Measurements from ENCODE around the gene PKNOX1. TPM values are rescaled to one million over a fixed set of nuclear protein-coding genes. Genes with fewer than 3 reads are reported as not detected.

PKNOX1 gene
- total and polyA plus RNA-seq, 9 of the 15 experiments (the other 6 are each of a cell fraction or from before 2014, with no cell fraction given): 8.8 to 25.9 (median 13.2) TPM

DNA sequence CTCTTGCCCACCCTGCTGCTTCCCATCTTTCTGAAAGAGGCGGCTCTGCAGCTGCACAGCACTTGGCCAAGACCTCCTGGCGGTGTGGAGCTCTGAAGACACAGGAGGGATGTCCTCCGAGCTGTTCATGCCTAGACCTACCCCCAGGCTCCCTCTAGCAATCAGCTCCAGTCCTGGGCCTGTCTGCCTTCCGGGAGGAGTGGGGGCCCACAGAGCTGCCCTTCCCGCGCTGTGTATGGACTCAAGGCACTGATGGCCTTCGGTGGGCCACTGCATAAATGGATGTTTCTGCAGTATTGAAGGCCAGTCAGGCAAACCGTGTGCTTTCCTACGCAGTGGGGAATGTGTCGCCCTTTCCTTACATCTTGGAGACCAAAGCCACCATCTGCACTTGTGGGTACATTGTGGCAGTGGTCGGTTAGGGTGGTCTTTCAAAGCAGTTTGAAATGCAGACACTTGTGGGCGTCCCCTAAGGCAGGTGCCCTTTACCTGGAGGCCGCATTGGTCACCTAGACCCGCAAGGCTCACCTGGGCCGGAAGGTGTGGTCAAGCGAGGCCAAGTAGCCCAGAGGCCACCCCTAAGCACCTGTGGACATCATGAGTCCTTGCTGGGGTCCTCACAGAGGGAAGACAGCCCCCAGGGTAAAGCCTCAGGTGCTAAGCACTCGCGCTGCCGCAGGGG is 912 bp upstream of the PKNOX1 start (continued):
- 0 out of 2 replicates have a peak, but pooled peaks have one; percentile 12 for TF ChIP-seq SRSF3 (IDR thresholded peaks at IDR 0.05; ENCODE audit: insufficient read depth, low read length)
- peak; percentile 58 for TF ChIP-seq WHSC1 (IDR thresholded peaks at IDR 0.05; ENCODE audit: low read length)
- TF ChIP-seq PTBP1 (IDR thresholded peaks at IDR 0.05; ENCODE audit: low read depth, low read length): no peak
- TF ChIP-seq SRSF9 (IDR thresholded peaks at IDR 0.05; ENCODE audit: borderline replicate concordance, low read depth, low read length): no peak
- no peak for TF ChIP-seq MCM2 (IDR thresholded peaks at IDR 0.05; ENCODE audit: low read depth)
- peak; percentile 66 for TF ChIP-seq ARHGAP35 (IDR thresholded peaks at IDR 0.05; ENCODE audit: partially characterized antibody)
- peak; percentile 48; the same call in 1 of the 2 replicates for TF ChIP-seq HLTF (IDR thresholded peaks at IDR 0.05)
- TF ChIP-seq, protein P1, sequence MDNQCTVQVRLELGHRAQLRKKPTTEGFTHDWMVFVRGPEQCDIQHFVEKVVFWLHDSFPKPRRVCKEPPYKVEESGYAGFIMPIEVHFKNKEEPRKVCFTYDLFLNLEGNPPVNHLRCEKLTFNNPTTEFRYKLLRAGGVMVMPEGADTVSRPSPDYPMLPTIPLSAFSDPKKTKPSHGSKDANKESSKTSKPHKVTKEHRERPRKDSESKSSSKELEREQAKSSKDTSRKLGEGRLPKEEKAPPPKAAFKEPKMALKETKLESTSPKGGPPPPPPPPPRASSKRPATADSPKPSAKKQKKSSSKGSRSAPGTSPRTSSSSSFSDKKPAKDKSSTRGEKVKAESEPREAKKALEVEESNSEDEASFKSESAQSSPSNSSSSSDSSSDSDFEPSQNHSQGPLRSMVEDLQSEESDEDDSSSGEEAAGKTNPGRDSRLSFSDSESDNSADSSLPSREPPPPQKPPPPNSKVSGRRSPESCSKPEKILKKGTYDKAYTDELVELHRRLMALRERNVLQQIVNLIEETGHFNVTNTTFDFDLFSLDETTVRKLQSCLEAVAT (IDR thresholded peaks at IDR 0.05): peak in 1 of 2 experiments; percentile 46; a peak in 1 of 4 replicates
- TF ChIP-seq SIN3A (IDR thresholded peaks at IDR 0.05; ENCODE audit: borderline replicate concordance in 2 of 2, control insufficient read depth in 1 of 2, low read depth in 2 of 2, low read length in 2 of 2): no peak
- TF ChIP-seq, protein P2, sequence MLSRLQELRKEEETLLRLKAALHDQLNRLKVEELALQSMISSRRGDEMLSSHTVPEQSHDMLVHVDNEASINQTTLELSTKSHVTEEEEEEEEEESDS (CRISPR knock-in tag; IDR thresholded peaks at IDR 0.05): no peak
- no peak for TF ChIP-seq GATAD2A (IDR thresholded peaks at IDR 0.05)
- TF ChIP-seq, protein P3, sequence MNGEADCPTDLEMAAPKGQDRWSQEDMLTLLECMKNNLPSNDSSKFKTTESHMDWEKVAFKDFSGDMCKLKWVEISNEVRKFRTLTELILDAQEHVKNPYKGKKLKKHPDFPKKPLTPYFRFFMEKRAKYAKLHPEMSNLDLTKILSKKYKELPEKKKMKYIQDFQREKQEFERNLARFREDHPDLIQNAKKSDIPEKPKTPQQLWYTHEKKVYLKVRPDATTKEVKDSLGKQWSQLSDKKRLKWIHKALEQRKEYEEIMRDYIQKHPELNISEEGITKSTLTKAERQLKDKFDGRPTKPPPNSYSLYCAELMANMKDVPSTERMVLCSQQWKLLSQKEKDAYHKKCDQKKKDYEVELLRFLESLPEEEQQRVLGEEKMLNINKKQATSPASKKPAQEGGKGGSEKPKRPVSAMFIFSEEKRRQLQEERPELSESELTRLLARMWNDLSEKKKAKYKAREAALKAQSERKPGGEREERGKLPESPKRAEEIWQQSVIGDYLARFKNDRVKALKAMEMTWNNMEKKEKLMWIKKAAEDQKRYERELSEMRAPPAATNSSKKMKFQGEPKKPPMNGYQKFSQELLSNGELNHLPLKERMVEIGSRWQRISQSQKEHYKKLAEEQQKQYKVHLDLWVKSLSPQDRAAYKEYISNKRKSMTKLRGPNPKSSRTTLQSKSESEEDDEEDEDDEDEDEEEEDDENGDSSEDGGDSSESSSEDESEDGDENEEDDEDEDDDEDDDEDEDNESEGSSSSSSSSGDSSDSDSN (IDR thresholded peaks at IDR 0.05; ENCODE audit: borderline replicate concordance in 1 of 2, low read depth in 2 of 2, low read length in 2 of 2): 0 out of 4 replicates have a peak, but pooled peaks of 1 of the 2 experiments have one; percentile 38
- peak; percentile 36; the same call in 1 of the 2 replicates for TF ChIP-seq BCOR (IDR thresholded peaks at IDR 0.05)
- TF ChIP-seq RBBP5 (IDR thresholded peaks at IDR 0.05; ENCODE audit: borderline replicate concordance, insufficient read depth, low read length, poor library complexity, severe bottlenecking): peak; percentile 9
- TF ChIP-seq TCF7 (IDR thresholded peaks at IDR 0.05; ENCODE audit: borderline replicate concordance): 0 out of 2 replicates have a peak, but pooled peaks have one; percentile 43
- peak; percentile 76 for TF ChIP-seq CHD4 (IDR thresholded peaks at IDR 0.05; ENCODE audit: insufficient read depth, insufficient replicate concordance, low read depth, low read length, poor library complexity, severe bottlenecking)
- TF ChIP-seq NELFE (IDR thresholded peaks at IDR 0.05; ENCODE audit: insufficient read depth, insufficient read length): no peak
- TF ChIP-seq, protein P4, sequence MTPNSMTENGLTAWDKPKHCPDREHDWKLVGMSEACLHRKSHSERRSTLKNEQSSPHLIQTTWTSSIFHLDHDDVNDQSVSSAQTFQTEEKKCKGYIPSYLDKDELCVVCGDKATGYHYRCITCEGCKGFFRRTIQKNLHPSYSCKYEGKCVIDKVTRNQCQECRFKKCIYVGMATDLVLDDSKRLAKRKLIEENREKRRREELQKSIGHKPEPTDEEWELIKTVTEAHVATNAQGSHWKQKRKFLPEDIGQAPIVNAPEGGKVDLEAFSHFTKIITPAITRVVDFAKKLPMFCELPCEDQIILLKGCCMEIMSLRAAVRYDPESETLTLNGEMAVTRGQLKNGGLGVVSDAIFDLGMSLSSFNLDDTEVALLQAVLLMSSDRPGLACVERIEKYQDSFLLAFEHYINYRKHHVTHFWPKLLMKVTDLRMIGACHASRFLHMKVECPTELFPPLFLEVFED (CRISPR knock-in tag; conservative IDR thresholded peaks at IDR 0.05): 0 out of 2 replicates have a peak, but pooled peaks have one; percentile 21
- TF ChIP-seq, protein P5, sequence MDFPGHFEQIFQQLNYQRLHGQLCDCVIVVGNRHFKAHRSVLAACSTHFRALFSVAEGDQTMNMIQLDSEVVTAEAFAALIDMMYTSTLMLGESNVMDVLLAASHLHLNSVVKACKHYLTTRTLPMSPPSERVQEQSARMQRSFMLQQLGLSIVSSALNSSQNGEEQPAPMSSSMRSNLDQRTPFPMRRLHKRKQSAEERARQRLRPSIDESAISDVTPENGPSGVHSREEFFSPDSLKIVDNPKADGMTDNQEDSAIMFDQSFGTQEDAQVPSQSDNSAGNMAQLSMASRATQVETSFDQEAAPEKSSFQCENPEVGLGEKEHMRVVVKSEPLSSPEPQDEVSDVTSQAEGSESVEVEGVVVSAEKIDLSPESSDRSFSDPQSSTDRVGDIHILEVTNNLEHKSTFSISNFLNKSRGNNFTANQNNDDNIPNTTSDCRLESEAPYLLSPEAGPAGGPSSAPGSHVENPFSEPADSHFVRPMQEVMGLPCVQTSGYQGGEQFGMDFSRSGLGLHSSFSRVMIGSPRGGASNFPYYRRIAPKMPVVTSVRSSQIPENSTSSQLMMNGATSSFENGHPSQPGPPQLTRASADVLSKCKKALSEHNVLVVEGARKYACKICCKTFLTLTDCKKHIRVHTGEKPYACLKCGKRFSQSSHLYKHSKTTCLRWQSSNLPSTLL (IDR thresholded peaks at IDR 0.05): no peak
- peak; percentile 16 for TF ChIP-seq GABPA (tag; conservative IDR thresholded peaks at IDR 0.05; ENCODE audit: low read depth)

Measured in K562 (cell line).